GM18868 (cell line): ENCODE data around the gene PLD3.

Experiments
- ATAC-seq: cut with Tn5 transposase; IDR thresholded peaks from one replicate; pipeline ENCODE4 v1.9.1; 2021; ENCODE audit warnings: mild to moderate bottlenecking, moderate library complexity; ENCODE audit not compliant: unreplicated experiment

PLD3 gene

DNA sequence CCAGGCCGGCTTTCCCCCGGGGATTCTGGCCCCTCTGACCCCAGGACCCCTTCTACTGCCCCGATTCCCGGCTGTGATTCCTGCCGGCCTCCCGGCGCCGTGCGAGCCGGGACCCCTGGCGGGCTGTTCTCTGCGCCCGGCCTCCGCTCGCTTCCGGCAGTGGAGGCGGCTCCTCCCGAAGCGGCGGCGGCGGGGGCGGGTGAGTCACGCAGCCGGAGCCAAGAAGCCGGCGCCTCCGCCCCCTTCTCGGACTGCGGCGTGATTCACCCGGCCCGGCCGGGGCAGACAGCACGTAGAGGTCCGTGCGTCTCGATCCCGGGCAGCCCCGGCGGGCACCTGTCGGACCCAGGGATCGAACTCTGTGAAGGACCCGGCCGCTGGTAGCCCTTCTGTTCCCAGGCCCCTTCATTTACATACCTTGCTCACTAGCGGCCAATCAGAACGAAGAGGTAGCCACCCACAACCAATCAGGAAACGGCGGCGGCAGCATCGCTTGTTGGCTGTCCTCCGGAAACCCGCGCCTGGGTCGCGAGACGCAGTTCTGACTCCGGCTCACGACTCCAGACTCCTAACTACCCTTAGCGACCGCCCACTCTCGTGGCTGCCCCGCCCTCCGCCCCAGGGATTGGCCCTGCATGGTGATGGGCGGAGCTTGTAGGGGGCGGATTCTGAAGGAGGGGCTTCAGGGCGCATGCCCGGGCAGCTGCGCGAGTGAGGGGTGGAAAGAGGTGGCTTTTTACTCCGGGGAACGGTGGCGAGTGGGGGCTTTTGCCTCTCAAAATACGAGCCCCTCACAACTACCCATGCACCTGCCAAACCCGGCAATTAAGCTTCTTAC lies 77.2 kb downstream of the PLD3 start, which contains the start of gene SERTAD1:
Gene SERTAD1, minus strand, starts transcription at position 543 of the 838 bp plus-strand sequence. CDS start 2,446 bp downstream, outside the sequence.
- ATAC-seq = peak; percentile 81
